GM23338 (cell line): ENCODE results near the gene GUCY1A2. TPM values are rescaled to one million over a fixed set of nuclear protein-coding genes. Genes with fewer than 3 reads are reported as not detected.

Experiments
- ATAC-seq: fragments of 200-7000 bp; cut with Tn5 transposase; 3 replicates; pipeline ENCODE4 v1.9.1; 2020
- DNase-seq: peaks from one replicate; pipeline ENCODE4 v3.0.0-alpha.2; 2015; ENCODE audit warnings: low spot score
- H2AFZ ChIP-seq: fragments of 200-600 bp; sonication (generic); 2 replicates; pipeline ENCODE4 v1.8.0; 2016; ENCODE audit warnings: antibody characterized with exemption, mild to moderate bottlenecking, moderate library complexity
- H3F3A ChIP-seq: fragments of 200-600 bp; sonication (generic); replicated peaks from 2 replicates; pipeline ENCODE4 v1.8.0; 2017; ENCODE audit warnings: antibody characterized with exemption, mixed run types, low read depth
- H3K27ac ChIP-seq: fragments of 200-600 bp; sonication (generic); 2 replicates; pipeline ENCODE4 v1.6.1; 2016; ENCODE audit warnings: low read depth
- H3K27me3 ChIP-seq: fragments of 200-600 bp; sonication (generic); 2 replicates; pipeline ENCODE4 v1.8.0; 2016; ENCODE audit warnings: mild to moderate bottlenecking, mixed run types, moderate library complexity; ENCODE audit not compliant: insufficient read depth
- H3K36me3 ChIP-seq: fragments of 200-600 bp; sonication (generic); 2 replicates; pipeline ENCODE4 v1.8.0; 2016; ENCODE audit warnings: mild to moderate bottlenecking; ENCODE audit not compliant: insufficient read depth
- H3K4me1 ChIP-seq: fragments of 200-600 bp; sonication (generic); 2 replicates; pipeline ENCODE4 v1.8.0; 2016; ENCODE audit warnings: mild to moderate bottlenecking, moderate library complexity; ENCODE audit not compliant: insufficient read depth
- H3K4me2 ChIP-seq: fragments of 200-600 bp; sonication (generic); 2 replicates; pipeline ENCODE4 v1.7.1; 2017; ENCODE audit warnings: mixed run types
- H3K4me3 ChIP-seq: fragments of 200-600 bp; sonication (generic); 2 replicates; pipeline ENCODE4 v1.6.1; 2016; ENCODE audit warnings: mixed run types
- H3K79me2 ChIP-seq: fragments of 200-600 bp; sonication (generic); replicated peaks from 2 replicates; pipeline ENCODE4 v1.8.0; 2017; ENCODE audit warnings: mild to moderate bottlenecking; ENCODE audit not compliant: insufficient read depth
- H3K9me2 ChIP-seq: fragments of 200-600 bp; sonication (generic); 2 replicates; pipeline ENCODE4 v1.8.0; 2017; ENCODE audit not compliant: insufficient read depth
- H4K20me1 ChIP-seq: fragments of 200-600 bp; sonication (generic); replicated peaks from 2 replicates; pipeline ENCODE4 v1.8.0; 2017; ENCODE audit warnings: mild to moderate bottlenecking; ENCODE audit not compliant: insufficient read depth
- H3K27ac Mint-ChIP-seq: 2 replicates; pipeline ENCODE4 v1.8.0; 2020; ENCODE audit warnings: inconsistent platforms, mild to moderate bottlenecking, moderate library complexity, mixed read lengths
- H3K27me3 Mint-ChIP-seq: 3 replicates; pipeline ENCODE4 v1.8.0; 2022; ENCODE audit warnings: low read depth, mild to moderate bottlenecking, moderate library complexity, mixed read lengths, inconsistent platforms; ENCODE audit not compliant: insufficient read depth, poor library complexity
- H3K36me3 Mint-ChIP-seq: 3 replicates; pipeline ENCODE4 v1.8.0; 2021; ENCODE audit warnings: low read depth, mild to moderate bottlenecking, inconsistent platforms, moderate library complexity, mixed read lengths
- H3K4me1 Mint-ChIP-seq: 3 replicates; pipeline ENCODE4 v1.8.0; 2020; ENCODE audit warnings: mild to moderate bottlenecking, inconsistent platforms, mixed read lengths
- H3K4me3 Mint-ChIP-seq: 3 replicates; pipeline ENCODE4 v1.8.0; 2021; ENCODE audit warnings: moderate library complexity, mild to moderate bottlenecking, inconsistent platforms, mixed read lengths
- H3K9me3 Mint-ChIP-seq: 3 replicates; pipeline ENCODE4 v1.8.0; 2020; ENCODE audit warnings: moderate library complexity, mild to moderate bottlenecking, inconsistent platforms, mixed read lengths
- EZH2 ChIP-seq: fragments of 200-600 bp; sonication (generic); IDR thresholded peaks from one replicate; pipeline ENCODE4 v1.8.0; 2017; ENCODE audit warnings: antibody characterized with exemption, mild to moderate bottlenecking, low read depth; ENCODE audit not compliant: unreplicated experiment
- JUNB ChIP-seq: IDR thresholded peaks from one replicate; pipeline ENCODE4 v1.6.1; 2016; ENCODE audit warnings: antibody characterized with exemption; ENCODE audit not compliant: unreplicated experiment
- NANOG ChIP-seq: IDR thresholded peaks from 2 replicates; pipeline ENCODE4 v1.6.1; 2016; ENCODE audit warnings: antibody characterized with exemption, borderline replicate concordance
- POLR2AphosphoS5 ChIP-seq: IDR thresholded peaks from 2 replicates; pipeline ENCODE4 v1.6.1; 2016; ENCODE audit warnings: antibody characterized with exemption, low read depth
- STAT1 ChIP-seq: IDR thresholded peaks from one replicate; pipeline ENCODE4 v1.6.1; 2016; ENCODE audit warnings: antibody characterized with exemption; ENCODE audit not compliant: unreplicated experiment
- ZNF114 ChIP-seq: fragments of 250-450 bp; sonication (Bioruptor Pico); IDR thresholded peaks from 2 replicates; pipeline ENCODE4 v1.5.0; 2020; ENCODE audit warnings: mild to moderate bottlenecking, moderate library complexity
- polyA plus RNA-seq: library from polyadenylated mRNA; unstranded; fragments of >200 nt; fragmentation: Nextera tagmentation; extraction: Ambion mirVana; gene quantifications from 2 replicates; pipeline ENCODE4 v1.2.1, GENCODE V29; 2016
- total RNA-seq: library from RNA; depleted of rRNA; stranded (reverse); fragments of >200 nt; shearing (Covaris generic); gene quantifications from 2 replicates; pipeline ENCODE4 v1.2.3, GENCODE V29; 2014
- TF ChIP-seq, protein P1 (sequence below): fragments of 250-450 bp; sonication (Bioruptor Pico); IDR thresholded peaks from 2 replicates; pipeline ENCODE4 v1.5.0; 2020; ENCODE audit warnings: mild to moderate bottlenecking, moderate library complexity
- TF ChIP-seq, protein P2 (sequence below), 2 experiments: fragments of 200-600 bp in 1 of 2; sonication (generic) in 1 of 2; conservative IDR thresholded peaks; 2 replicates each; pipeline versions ENCODE4 v1.5.1 to v1.6.1; 2016 to 2017; ENCODE audit warnings: antibody characterized with exemption in 2 of 2, low read depth in 2 of 2, mild to moderate bottlenecking in 2 of 2, moderate library complexity in 1 of 2
- TF ChIP-seq, protein P3 (sequence below): IDR thresholded peaks from one replicate; pipeline ENCODE4 v1.6.1; 2018; ENCODE audit warnings: antibody characterized with exemption; ENCODE audit not compliant: unreplicated experiment

Gene GUCY1A2
- total and polyA plus RNA-seq, 2 experiments from 2014 or later: 0.36 to 1.4 TPM

DNA sequence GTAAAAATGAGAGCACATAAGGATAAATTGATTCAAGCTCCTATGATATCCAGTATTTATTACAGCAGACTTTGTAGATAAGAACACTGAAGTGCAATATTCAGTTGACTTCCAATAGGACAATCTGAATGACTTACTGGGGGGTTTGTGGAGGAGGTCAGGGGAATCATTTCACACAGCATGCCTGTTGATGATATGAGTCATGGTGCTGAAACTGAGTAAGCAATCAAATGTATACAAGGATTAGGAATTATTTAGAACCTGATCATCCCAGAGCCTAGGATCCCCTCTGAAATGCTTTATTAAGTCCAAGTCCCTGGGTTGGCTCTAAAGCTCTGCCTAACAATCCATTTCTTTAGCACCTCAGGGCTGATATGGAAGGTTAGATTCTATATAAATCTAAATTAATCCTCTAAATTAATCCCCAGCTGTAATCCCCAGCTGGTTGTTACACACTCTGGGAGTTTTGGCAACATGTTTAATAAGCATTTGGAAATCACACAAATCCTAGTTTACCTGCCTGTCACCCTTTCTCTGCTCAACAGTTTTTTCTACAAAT lies 326.4 kb downstream of the GUCY1A2 start (continued):
- TF ChIP-seq, protein P1, sequence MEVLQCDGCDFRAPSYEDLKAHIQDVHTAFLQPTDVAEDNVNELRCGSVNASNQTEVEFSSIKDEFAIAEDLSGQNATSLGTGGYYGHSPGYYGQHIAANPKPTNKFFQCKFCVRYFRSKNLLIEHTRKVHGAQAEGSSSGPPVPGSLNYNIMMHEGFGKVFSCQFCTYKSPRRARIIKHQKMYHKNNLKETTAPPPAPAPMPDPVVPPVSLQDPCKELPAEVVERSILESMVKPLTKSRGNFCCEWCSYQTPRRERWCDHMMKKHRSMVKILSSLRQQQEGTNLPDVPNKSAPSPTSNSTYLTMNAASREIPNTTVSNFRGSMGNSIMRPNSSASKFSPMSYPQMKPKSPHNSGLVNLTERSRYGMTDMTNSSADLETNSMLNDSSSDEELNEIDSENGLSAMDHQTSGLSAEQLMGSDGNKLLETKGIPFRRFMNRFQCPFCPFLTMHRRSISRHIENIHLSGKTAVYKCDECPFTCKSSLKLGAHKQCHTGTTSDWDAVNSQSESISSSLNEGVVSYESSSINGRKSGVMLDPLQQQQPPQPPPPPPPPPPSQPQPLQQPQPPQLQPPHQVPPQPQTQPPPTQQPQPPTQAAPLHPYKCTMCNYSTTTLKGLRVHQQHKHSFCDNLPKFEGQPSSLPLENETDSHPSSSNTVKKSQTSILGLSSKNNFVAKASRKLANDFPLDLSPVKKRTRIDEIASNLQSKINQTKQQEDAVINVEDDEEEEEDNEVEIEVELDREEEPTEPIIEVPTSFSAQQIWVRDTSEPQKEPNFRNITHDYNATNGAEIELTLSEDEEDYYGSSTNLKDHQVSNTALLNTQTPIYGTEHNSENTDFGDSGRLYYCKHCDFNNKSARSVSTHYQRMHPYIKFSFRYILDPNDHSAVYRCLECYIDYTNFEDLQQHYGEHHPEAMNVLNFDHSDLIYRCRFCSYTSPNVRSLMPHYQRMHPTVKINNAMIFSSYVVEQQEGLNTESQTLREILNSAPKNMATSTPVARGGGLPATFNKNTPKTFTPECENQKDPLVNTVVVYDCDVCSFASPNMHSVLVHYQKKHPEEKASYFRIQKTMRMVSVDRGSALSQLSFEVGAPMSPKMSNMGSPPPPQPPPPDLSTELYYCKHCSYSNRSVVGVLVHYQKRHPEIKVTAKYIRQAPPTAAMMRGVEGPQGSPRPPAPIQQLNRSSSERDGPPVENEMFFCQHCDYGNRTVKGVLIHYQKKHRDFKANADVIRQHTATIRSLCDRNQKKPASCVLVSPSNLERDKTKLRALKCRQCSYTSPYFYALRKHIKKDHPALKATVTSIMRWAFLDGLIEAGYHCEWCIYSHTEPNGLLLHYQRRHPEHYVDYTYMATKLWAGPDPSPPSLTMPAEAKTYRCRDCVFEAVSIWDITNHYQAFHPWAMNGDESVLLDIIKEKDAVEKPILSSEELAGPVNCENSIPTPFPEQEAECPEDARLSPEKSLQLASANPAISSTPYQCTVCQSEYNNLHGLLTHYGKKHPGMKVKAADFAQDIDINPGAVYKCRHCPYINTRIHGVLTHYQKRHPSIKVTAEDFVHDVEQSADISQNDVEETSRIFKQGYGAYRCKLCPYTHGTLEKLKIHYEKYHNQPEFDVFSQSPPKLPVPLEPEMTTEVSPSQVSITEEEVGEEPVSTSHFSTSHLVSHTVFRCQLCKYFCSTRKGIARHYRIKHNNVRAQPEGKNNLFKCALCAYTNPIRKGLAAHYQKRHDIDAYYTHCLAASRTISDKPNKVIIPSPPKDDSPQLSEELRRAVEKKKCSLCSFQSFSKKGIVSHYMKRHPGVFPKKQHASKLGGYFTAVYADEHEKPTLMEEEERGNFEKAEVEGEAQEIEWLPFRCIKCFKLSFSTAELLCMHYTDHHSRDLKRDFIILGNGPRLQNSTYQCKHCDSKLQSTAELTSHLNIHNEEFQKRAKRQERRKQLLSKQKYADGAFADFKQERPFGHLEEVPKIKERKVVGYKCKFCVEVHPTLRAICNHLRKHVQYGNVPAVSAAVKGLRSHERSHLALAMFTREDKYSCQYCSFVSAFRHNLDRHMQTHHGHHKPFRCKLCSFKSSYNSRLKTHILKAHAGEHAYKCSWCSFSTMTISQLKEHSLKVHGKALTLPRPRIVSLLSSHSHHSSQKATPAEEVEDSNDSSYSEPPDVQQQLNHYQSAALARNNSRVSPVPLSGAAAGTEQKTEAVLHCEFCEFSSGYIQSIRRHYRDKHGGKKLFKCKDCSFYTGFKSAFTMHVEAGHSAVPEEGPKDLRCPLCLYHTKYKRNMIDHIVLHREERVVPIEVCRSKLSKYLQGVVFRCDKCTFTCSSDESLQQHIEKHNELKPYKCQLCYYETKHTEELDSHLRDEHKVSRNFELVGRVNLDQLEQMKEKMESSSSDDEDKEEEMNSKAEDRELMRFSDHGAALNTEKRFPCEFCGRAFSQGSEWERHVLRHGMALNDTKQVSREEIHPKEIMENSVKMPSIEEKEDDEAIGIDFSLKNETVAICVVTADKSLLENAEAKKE: no peak
- TF ChIP-seq JUNB: no peak
- TF ChIP-seq, protein P2, sequence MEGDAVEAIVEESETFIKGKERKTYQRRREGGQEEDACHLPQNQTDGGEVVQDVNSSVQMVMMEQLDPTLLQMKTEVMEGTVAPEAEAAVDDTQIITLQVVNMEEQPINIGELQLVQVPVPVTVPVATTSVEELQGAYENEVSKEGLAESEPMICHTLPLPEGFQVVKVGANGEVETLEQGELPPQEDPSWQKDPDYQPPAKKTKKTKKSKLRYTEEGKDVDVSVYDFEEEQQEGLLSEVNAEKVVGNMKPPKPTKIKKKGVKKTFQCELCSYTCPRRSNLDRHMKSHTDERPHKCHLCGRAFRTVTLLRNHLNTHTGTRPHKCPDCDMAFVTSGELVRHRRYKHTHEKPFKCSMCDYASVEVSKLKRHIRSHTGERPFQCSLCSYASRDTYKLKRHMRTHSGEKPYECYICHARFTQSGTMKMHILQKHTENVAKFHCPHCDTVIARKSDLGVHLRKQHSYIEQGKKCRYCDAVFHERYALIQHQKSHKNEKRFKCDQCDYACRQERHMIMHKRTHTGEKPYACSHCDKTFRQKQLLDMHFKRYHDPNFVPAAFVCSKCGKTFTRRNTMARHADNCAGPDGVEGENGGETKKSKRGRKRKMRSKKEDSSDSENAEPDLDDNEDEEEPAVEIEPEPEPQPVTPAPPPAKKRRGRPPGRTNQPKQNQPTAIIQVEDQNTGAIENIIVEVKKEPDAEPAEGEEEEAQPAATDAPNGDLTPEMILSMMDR (conservative IDR thresholded peaks at IDR 0.05; ENCODE audit: low read depth in 2 of 2): no peak

DNA sequence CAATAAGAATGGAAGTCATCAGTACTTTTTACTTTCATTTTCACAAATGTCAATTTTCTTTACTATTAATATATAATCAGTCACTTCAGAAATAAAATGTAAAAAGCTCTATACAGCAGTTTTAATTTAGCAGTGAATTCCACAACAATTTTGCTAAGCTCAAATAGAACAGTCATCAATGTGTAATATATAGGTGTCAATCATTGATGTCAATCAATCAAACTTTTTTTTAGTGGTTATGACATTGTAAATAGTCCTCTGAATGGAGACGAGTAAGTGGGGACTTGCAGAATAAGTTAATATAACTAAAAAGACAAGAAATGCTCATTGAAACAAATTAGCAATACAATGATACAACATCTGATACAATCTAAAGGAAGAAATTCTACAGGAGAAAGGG lies 327.4 kb downstream of the GUCY1A2 start:
- ATAC-seq: no peak
- Histone ChIP-seq H3K27ac (no peak overlapping the region), H3K4me3 (no peak overlapping the region), H3K27me3 (no peaks in the 10 kb centered on the region), H3K36me3 (no peaks in the 10 kb centered on the region), H2AFZ (no peak overlapping the region), H3K4me1 (no peaks in the 10 kb centered on the region), H3F3A (no peaks in the 10 kb centered on the region), H4K20me1 (no peaks in the 10 kb centered on the region), H3K9me2 (no peaks in the 10 kb centered on the region), H3K79me2 (no peaks in the 10 kb centered on the region), H3K4me2 (no peak overlapping the region)
- no peaks in the 10 kb centered on the region for H3K27me3 Mint-ChIP-seq
- no peak overlapping the region for H3K27ac Mint-ChIP-seq
- no peaks in the 10 kb centered on the region for H3K9me3 Mint-ChIP-seq
- no peak overlapping the region for H3K4me3 Mint-ChIP-seq
- no peaks in the 10 kb centered on the region for H3K36me3 Mint-ChIP-seq
- TF ChIP-seq, protein P3, sequence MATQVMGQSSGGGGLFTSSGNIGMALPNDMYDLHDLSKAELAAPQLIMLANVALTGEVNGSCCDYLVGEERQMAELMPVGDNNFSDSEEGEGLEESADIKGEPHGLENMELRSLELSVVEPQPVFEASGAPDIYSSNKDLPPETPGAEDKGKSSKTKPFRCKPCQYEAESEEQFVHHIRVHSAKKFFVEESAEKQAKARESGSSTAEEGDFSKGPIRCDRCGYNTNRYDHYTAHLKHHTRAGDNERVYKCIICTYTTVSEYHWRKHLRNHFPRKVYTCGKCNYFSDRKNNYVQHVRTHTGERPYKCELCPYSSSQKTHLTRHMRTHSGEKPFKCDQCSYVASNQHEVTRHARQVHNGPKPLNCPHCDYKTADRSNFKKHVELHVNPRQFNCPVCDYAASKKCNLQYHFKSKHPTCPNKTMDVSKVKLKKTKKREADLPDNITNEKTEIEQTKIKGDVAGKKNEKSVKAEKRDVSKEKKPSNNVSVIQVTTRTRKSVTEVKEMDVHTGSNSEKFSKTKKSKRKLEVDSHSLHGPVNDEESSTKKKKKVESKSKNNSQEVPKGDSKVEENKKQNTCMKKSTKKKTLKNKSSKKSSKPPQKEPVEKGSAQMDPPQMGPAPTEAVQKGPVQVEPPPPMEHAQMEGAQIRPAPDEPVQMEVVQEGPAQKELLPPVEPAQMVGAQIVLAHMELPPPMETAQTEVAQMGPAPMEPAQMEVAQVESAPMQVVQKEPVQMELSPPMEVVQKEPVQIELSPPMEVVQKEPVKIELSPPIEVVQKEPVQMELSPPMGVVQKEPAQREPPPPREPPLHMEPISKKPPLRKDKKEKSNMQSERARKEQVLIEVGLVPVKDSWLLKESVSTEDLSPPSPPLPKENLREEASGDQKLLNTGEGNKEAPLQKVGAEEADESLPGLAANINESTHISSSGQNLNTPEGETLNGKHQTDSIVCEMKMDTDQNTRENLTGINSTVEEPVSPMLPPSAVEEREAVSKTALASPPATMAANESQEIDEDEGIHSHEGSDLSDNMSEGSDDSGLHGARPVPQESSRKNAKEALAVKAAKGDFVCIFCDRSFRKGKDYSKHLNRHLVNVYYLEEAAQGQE: no peak
- TF ChIP-seq EZH2 (no peak), ZNF114 (CRISPR knock-in tag) (no peak), STAT1 (no peak), NANOG (no peak), JUNB (no peak), POLR2AphosphoS5 (no peak)
- TF ChIP-seq, protein P2 (conservative IDR thresholded peaks at IDR 0.05; ENCODE audit: low read depth in 2 of 2): no peak
- no peaks in the 10 kb centered on the region for H3K4me1 Mint-ChIP-seq
- DNase-seq: no peak
